ENCODE measurements around the gene NAP1L5. TPM values are rescaled to one million over a fixed set of nuclear protein-coding genes. Genes with fewer than 3 reads are reported as not detected.

NAP1L5 gene
- polyA plus RNA-seq (2011; rRNA removed) (2.4 TPM in 2 replicates), polyA plus RNA-seq (2017; fragmentation: RNase III; extraction: RNeasy Plus Mini Kit Qiagen cat#74134 plus additional on column Dnase treatment) (2.6 to 3.0 TPM (median 2.8 TPM) in 3 replicates), polyA minus RNA-seq (2011; rRNA and poly(A)+ RNA removed) (0.21 and 0.29 TPM in 2 replicates)
- 0.79 and 0.98 TPM in 2 replicates for polyA plus RNA-seq (2012; cell fraction: cytosol; rRNA removed)
- polyA plus RNA-seq (2012; cell fraction: nucleus; rRNA removed), result 0.13 and 0.34 TPM in 2 replicates

GRCh38 chr4:88697588-88698329 is at the start of gene NAP1L5:
Gene NAP1L5 (minus strand): TSS chr4:88697829. CDS start chr4:88697754, 75 bp downstream.
- DNase-seq (ENCODE audit: low read depth in 1 of 2, low spot score in 1 of 2), result peak; percentile 7 to 50
- H3K27ac ChIP-seq, result peak within 1 kb of the TSS; percentile 52 to 75; a peak in 5 of 6 replicates
- H3K4me3 ChIP-seq, result peak within 1 kb of the TSS; percentile 54
- TF ChIP-seq USF2 (IDR thresholded peaks at IDR 0.05) (peak; percentile 60), E2F6 (IDR thresholded peaks at IDR 0.05; ENCODE audit: borderline replicate concordance, low read depth) (no peak)
- ChIA-PET POLR2A (no interaction called here), CTCF (interaction anchor here (1.1 to 1.3 kb wide), 3 partner anchors 9 to 170 kb away, joined by 3 read pairs; no protein-coding TSS in a partner anchor)
- H3K9me3 ChIP-seq, result no peaks in the 10 kb centered on the region
- FAIRE-seq, result no peak
- peak; percentile 91 to 94 for ATAC-seq
- WGBS (ENCODE audit: missing lambda C conversion rate), result 84% methylated on average over 6 of the region's 40 CpGs
- H3K4me2 ChIP-seq, result peak within 1 kb of the TSS; percentile 63
- H3K4me1 ChIP-seq, result no peaks in the 10 kb centered on the region

- POLR2A ChIA-PET, result no interaction called here
- H3K4me1 ChIP-seq, result peaks cover 21% of the 10 kb centered on the region
- WGBS (ENCODE audit: missing lambda C conversion rate), result 96% methylated on average over 7 of the region's 7 CpGs
- H3K4me2 ChIP-seq, result no peak overlapping the region
- ATAC-seq (no peak), FAIRE-seq (no peak), DNase-seq (ENCODE audit: low read depth in 1 of 2, low spot score in 1 of 2) (no peak)
- TF ChIP-seq HEYL (CRISPR knock-in tag; IDR thresholded peaks at IDR 0.05) (no peak), RARB (CRISPR knock-in tag; IDR thresholded peaks at IDR 0.05) (no peak), REST (IDR thresholded peaks at IDR 0.05) (no peak), HDAC2 (IDR thresholded peaks at IDR 0.05) (no peak)
- H3K4me3 ChIP-seq, result no peak overlapping the region
- no peak overlapping the region for H3K27ac ChIP-seq
- CTCF ChIA-PET, result interaction anchor here (0.6 to 1.9 kb wide), 4 partner anchors 18 to 277 kb away, joined by 3 to 5 read pairs (median 3); no protein-coding TSS in a partner anchor
- H3K9me3 ChIP-seq, result no peaks in the 10 kb centered on the region
Observed at GRCh38 chr4:88747351-88747750, 49.7 kb upstream of the NAP1L5 start.

GRCh38 chr4:88746206-88746605 is 48.6 kb upstream of the NAP1L5 start:
- CTCF ChIA-PET, result interaction anchor here (1.9 kb wide), 1 partner anchor 19 kb away, joined by 5 read pairs; no protein-coding TSS in a partner anchor
- WGBS (ENCODE audit: missing lambda C conversion rate), result 82% methylated on average over 5 of the region's 5 CpGs
- no peak overlapping the region for H3K4me3 ChIP-seq
- peaks cover 10% of the 10 kb centered on the region for H3K4me1 ChIP-seq
- H3K9me3 ChIP-seq, result no peaks in the 10 kb centered on the region
- no peak for FAIRE-seq
- TF ChIP-seq MAFK (IDR thresholded peaks at IDR 0.05; ENCODE audit: partially characterized antibody) (no peak), KDM5A (IDR thresholded peaks at IDR 0.05) (no peak), JUNB (IDR thresholded peaks at IDR 0.05) (no peak)
- DNase-seq (ENCODE audit: low read depth in 1 of 2, low spot score in 1 of 2), result no peak
- no peak overlapping the region for H3K4me2 ChIP-seq
- H3K27ac ChIP-seq, result no peak overlapping the region
- ATAC-seq, result no peak
- POLR2A ChIA-PET, result no interaction called here

GRCh38 chr4:88745581-88746163 is 48.0 kb upstream of the NAP1L5 start:
- Histone ChIP-seq H3K4me2 (no peak overlapping the region), H3K4me3 (no peak overlapping the region), H3K27ac (no peak overlapping the region), H3K9me3 (no peaks in the 10 kb centered on the region), H3K4me1 (peaks cover 4% of the 10 kb centered on the region)
- TF ChIP-seq JUNB (IDR thresholded peaks at IDR 0.05) (no peak), CBX8 (IDR thresholded peaks at IDR 0.05) (no peak), POLR2AphosphoS2 (conservative IDR thresholded peaks at IDR 0.05; ENCODE audit: low read length) (no peak), ZFP36 (IDR thresholded peaks at IDR 0.05; ENCODE audit: borderline replicate concordance, partially characterized antibody) (no peak), TP53 (CRISPR knock-in tag; IDR thresholded peaks at IDR 0.05) (no peak), GATA3 (IDR thresholded peaks at IDR 0.05; ENCODE audit: borderline replicate concordance) (no peak), NR3C1 (IDR thresholded peaks at IDR 0.05) (no peak), RAD21 (conservative IDR thresholded peaks at IDR 0.05 in 1 of 2, IDR thresholded peaks at IDR 0.05 in 1 of 2) (no peak), FOXS1 (CRISPR knock-in tag; IDR thresholded peaks at IDR 0.05) (no peak), FOSB (CRISPR knock-in tag; IDR thresholded peaks at IDR 0.05) (no peak), RARB (CRISPR knock-in tag; IDR thresholded peaks at IDR 0.05) (no peak), CBX2 (IDR thresholded peaks at IDR 0.05; ENCODE audit: borderline replicate concordance, low read depth) (no peak), SMC3 (IDR thresholded peaks at IDR 0.05) (no peak)
- DNase-seq (ENCODE audit: low read depth in 1 of 2, low spot score in 1 of 2) (no peak), FAIRE-seq (no peak), ATAC-seq (no peak)
- WGBS (ENCODE audit: missing lambda C conversion rate), result 95% methylated on average over 1 of the region's 1 CpG
- ChIA-PET POLR2A (no interaction called here), CTCF (interaction anchor here (1.9 kb wide), 1 partner anchor 20 kb away, joined by 5 read pairs; no protein-coding TSS in a partner anchor)

All from A549 (cell line).